ENCODE data around the gene ANK3.
A peak's percentile ranks its signal among the peaks of the same experiment; 100 is the strongest.

ANK3 gene

GRCh38 chr10:60389413-60390025, at the start of gene ANK3:
TSS of gene ANK3 (minus strand) at chr10:60389875. CDS start at chr10:60389538, 337 bp downstream.
- Histone ChIP-seq H3K9ac (ENCODE audit: low read length in 2 of 2) (no peak within 1 kb of the TSS), H3K9me3 (ENCODE audit: control insufficient read depth in 2 of 2, low read length in 2 of 2) (no peaks in the 10 kb centered on the region), H3K27me3 (ENCODE audit: control insufficient read depth in 1 of 2, insufficient read depth in 2 of 2, low read length in 2 of 2) (no peaks in the 10 kb centered on the region), H3K36me3 (ENCODE audit: control insufficient read depth in 2 of 2, insufficient read depth in 2 of 2, low read length in 2 of 2) (no peaks in the 10 kb centered on the region), H3K27ac (ENCODE audit: low read length) (no peak within 1 kb of the TSS), H3K4me1 (ENCODE audit: control insufficient read depth, insufficient read depth, low read length) (peaks cover 3% of the 10 kb centered on the region), H3K4me3 (ENCODE audit: low read length in 2 of 2) (no peak within 1 kb of the TSS)

GRCh38 chr10:60434418-60435046, 44.9 kb upstream of the ANK3 start:
- no peaks in the 10 kb centered on the region for H3K36me3 ChIP-seq (ENCODE audit: control insufficient read depth in 2 of 2, insufficient read depth in 2 of 2, low read length in 2 of 2)
- H3K9me3 ChIP-seq (ENCODE audit: control insufficient read depth in 2 of 2, low read length in 2 of 2) = no peaks in the 10 kb centered on the region
- H3K9ac ChIP-seq (ENCODE audit: low read length in 2 of 2) = no peak overlapping the region
- peaks cover 3% of the 10 kb centered on the region for H3K4me1 ChIP-seq (ENCODE audit: control insufficient read depth, insufficient read depth, low read length)
- no peaks in the 10 kb centered on the region for H3K27me3 ChIP-seq (ENCODE audit: control insufficient read depth in 1 of 2, insufficient read depth in 2 of 2, low read length in 2 of 2)
- no peak overlapping the region for H3K27ac ChIP-seq (ENCODE audit: low read length)
- H3K4me3 ChIP-seq (ENCODE audit: low read length in 2 of 2) = no peak overlapping the region

- peaks cover 4% of the 10 kb centered on the region for H3K4me1 ChIP-seq (ENCODE audit: control insufficient read depth, insufficient read depth, low read length)
- H3K9me3 ChIP-seq (ENCODE audit: control insufficient read depth in 2 of 2, low read length in 2 of 2) = no peaks in the 10 kb centered on the region
- H3K4me3 ChIP-seq (ENCODE audit: low read length in 2 of 2) = no peak overlapping the region
- no peaks in the 10 kb centered on the region for H3K36me3 ChIP-seq (ENCODE audit: control insufficient read depth in 2 of 2, insufficient read depth in 2 of 2, low read length in 2 of 2)
- no peaks in the 10 kb centered on the region for H3K27me3 ChIP-seq (ENCODE audit: control insufficient read depth in 1 of 2, insufficient read depth in 2 of 2, low read length in 2 of 2)
- H3K27ac ChIP-seq (ENCODE audit: low read length) = no peak overlapping the region
- H3K9ac ChIP-seq (ENCODE audit: low read length in 2 of 2) = no peak overlapping the region
Measured at GRCh38 chr10:60433684-60434083, 44.0 kb upstream of the ANK3 start.

- Histone ChIP-seq H3K9me3 (ENCODE audit: control insufficient read depth in 2 of 2, low read length in 2 of 2) (no peaks in the 10 kb centered on the region), H3K36me3 (ENCODE audit: control insufficient read depth in 2 of 2, insufficient read depth in 2 of 2, low read length in 2 of 2) (no peaks in the 10 kb centered on the region), H3K9ac (ENCODE audit: low read length in 2 of 2) (no peak overlapping the region), H3K4me3 (ENCODE audit: low read length in 2 of 2) (no peak overlapping the region), H3K27me3 (ENCODE audit: control insufficient read depth in 1 of 2, insufficient read depth in 2 of 2, low read length in 2 of 2) (no peaks in the 10 kb centered on the region), H3K4me1 (ENCODE audit: control insufficient read depth, insufficient read depth, low read length) (peaks cover 4% of the 10 kb centered on the region), H3K27ac (ENCODE audit: low read length) (no peak overlapping the region)
Measured at GRCh38 chr10:60430836-60431597, 41.3 kb upstream of the ANK3 start.

GRCh38 chr10:60430017-60430416, 40.3 kb upstream of the ANK3 start:
- H3K9me3 ChIP-seq (ENCODE audit: control insufficient read depth in 2 of 2, low read length in 2 of 2) = no peaks in the 10 kb centered on the region
- peak overlapping the region in 1 of 2 donors; percentile 14 for H3K9ac ChIP-seq (ENCODE audit: low read length in 2 of 2)
- peaks cover 4% of the 10 kb centered on the region for H3K4me1 ChIP-seq (ENCODE audit: control insufficient read depth, insufficient read depth, low read length)
- no peak overlapping the region for H3K4me3 ChIP-seq (ENCODE audit: low read length in 2 of 2)
- H3K27ac ChIP-seq (ENCODE audit: low read length) = no peak overlapping the region
- no peaks in the 10 kb centered on the region for H3K36me3 ChIP-seq (ENCODE audit: control insufficient read depth in 2 of 2, insufficient read depth in 2 of 2, low read length in 2 of 2)
- H3K27me3 ChIP-seq (ENCODE audit: control insufficient read depth in 1 of 2, insufficient read depth in 2 of 2, low read length in 2 of 2) = no peaks in the 10 kb centered on the region

GRCh38 chr10:60429084-60429849, 39.6 kb upstream of the ANK3 start:
- Histone ChIP-seq H3K36me3 (ENCODE audit: control insufficient read depth in 2 of 2, insufficient read depth in 2 of 2, low read length in 2 of 2) (no peaks in the 10 kb centered on the region), H3K9me3 (ENCODE audit: control insufficient read depth in 2 of 2, low read length in 2 of 2) (no peaks in the 10 kb centered on the region), H3K9ac (ENCODE audit: low read length in 2 of 2) (no peak overlapping the region), H3K27me3 (ENCODE audit: control insufficient read depth in 1 of 2, insufficient read depth in 2 of 2, low read length in 2 of 2) (no peaks in the 10 kb centered on the region), H3K27ac (ENCODE audit: low read length) (no peak overlapping the region), H3K4me1 (ENCODE audit: control insufficient read depth, insufficient read depth, low read length) (peaks cover 4% of the 10 kb centered on the region), H3K4me3 (ENCODE audit: low read length in 2 of 2) (no peak overlapping the region)

- peaks cover 4% of the 10 kb centered on the region for H3K4me1 ChIP-seq (ENCODE audit: control insufficient read depth, insufficient read depth, low read length)
- H3K27ac ChIP-seq (ENCODE audit: low read length) = no peak overlapping the region
- no peaks in the 10 kb centered on the region for H3K27me3 ChIP-seq (ENCODE audit: control insufficient read depth in 1 of 2, insufficient read depth in 2 of 2, low read length in 2 of 2)
- H3K36me3 ChIP-seq (ENCODE audit: control insufficient read depth in 2 of 2, insufficient read depth in 2 of 2, low read length in 2 of 2) = no peaks in the 10 kb centered on the region
- H3K9ac ChIP-seq (ENCODE audit: low read length in 2 of 2) = no peak overlapping the region
- H3K4me3 ChIP-seq (ENCODE audit: low read length in 2 of 2) = no peak overlapping the region
- no peaks in the 10 kb centered on the region for H3K9me3 ChIP-seq (ENCODE audit: control insufficient read depth in 2 of 2, low read length in 2 of 2)
Measured at GRCh38 chr10:60428387-60428737, 38.7 kb upstream of the ANK3 start.

- H3K4me3 ChIP-seq (ENCODE audit: low read length in 2 of 2) = no peak overlapping the region
- no peaks in the 10 kb centered on the region for H3K27me3 ChIP-seq (ENCODE audit: control insufficient read depth in 1 of 2, insufficient read depth in 2 of 2, low read length in 2 of 2)
- H3K9ac ChIP-seq (ENCODE audit: low read length in 2 of 2) = no peak overlapping the region
- no peaks in the 10 kb centered on the region for H3K36me3 ChIP-seq (ENCODE audit: control insufficient read depth in 2 of 2, insufficient read depth in 2 of 2, low read length in 2 of 2)
- no peak overlapping the region for H3K27ac ChIP-seq (ENCODE audit: low read length)
- peaks cover 4% of the 10 kb centered on the region for H3K4me1 ChIP-seq (ENCODE audit: control insufficient read depth, insufficient read depth, low read length)
- no peaks in the 10 kb centered on the region for H3K9me3 ChIP-seq (ENCODE audit: control insufficient read depth in 2 of 2, low read length in 2 of 2)
Measured at GRCh38 chr10:60427709-60428386, 38.2 kb upstream of the ANK3 start.

- H3K27me3 ChIP-seq (ENCODE audit: control insufficient read depth in 1 of 2, insufficient read depth in 2 of 2, low read length in 2 of 2) = no peaks in the 10 kb centered on the region
- H3K4me3 ChIP-seq (ENCODE audit: low read length in 2 of 2) = no peak overlapping the region
- peaks cover 4% of the 10 kb centered on the region for H3K4me1 ChIP-seq (ENCODE audit: control insufficient read depth, insufficient read depth, low read length)
- no peaks in the 10 kb centered on the region for H3K9me3 ChIP-seq (ENCODE audit: control insufficient read depth in 2 of 2, low read length in 2 of 2)
- no peak overlapping the region for H3K27ac ChIP-seq (ENCODE audit: low read length)
- H3K9ac ChIP-seq (ENCODE audit: low read length in 2 of 2) = no peak overlapping the region
- H3K36me3 ChIP-seq (ENCODE audit: control insufficient read depth in 2 of 2, insufficient read depth in 2 of 2, low read length in 2 of 2) = no peaks in the 10 kb centered on the region
Measured at GRCh38 chr10:60427148-60427547, 37.5 kb upstream of the ANK3 start.

GRCh38 chr10:60426425-60426824, 36.8 kb upstream of the ANK3 start:
- no peak overlapping the region for H3K9ac ChIP-seq (ENCODE audit: low read length in 2 of 2)
- no peaks in the 10 kb centered on the region for H3K27me3 ChIP-seq (ENCODE audit: control insufficient read depth in 1 of 2, insufficient read depth in 2 of 2, low read length in 2 of 2)
- H3K4me1 ChIP-seq (ENCODE audit: control insufficient read depth, insufficient read depth, low read length) = peaks cover 4% of the 10 kb centered on the region
- H3K4me3 ChIP-seq (ENCODE audit: low read length in 2 of 2) = no peak overlapping the region
- H3K9me3 ChIP-seq (ENCODE audit: control insufficient read depth in 2 of 2, low read length in 2 of 2) = no peaks in the 10 kb centered on the region
- no peaks in the 10 kb centered on the region for H3K36me3 ChIP-seq (ENCODE audit: control insufficient read depth in 2 of 2, insufficient read depth in 2 of 2, low read length in 2 of 2)
- no peak overlapping the region for H3K27ac ChIP-seq (ENCODE audit: low read length)
